K562 (cell line): ENCODE results near the gene TRANK1. TPM values are rescaled to one million over a fixed set of nuclear protein-coding genes. Genes with fewer than 3 reads are reported as not detected.

Experiments used
- ADNP ChIP-seq: fragments of 200-800 bp; sonication (Bioruptor generic); IDR thresholded peaks from 2 replicates; pipeline ENCODE4 v1.6.1; 2016; ENCODE audit warnings: missing genetic modification characterization, missing compliant biosample characterization
- ARID1B ChIP-seq: fragments of 450-650 bp; IDR thresholded peaks from 2 replicates; pipeline ENCODE4 v1.6.1; 2016; ENCODE audit warnings: antibody characterized with exemption, mild to moderate bottlenecking, inconsistent platforms
- ARID2 ChIP-seq: fragments of 450-650 bp; IDR thresholded peaks from 2 replicates; pipeline ENCODE4 v1.6.1; 2017; ENCODE audit warnings: antibody characterized with exemption, mild to moderate bottlenecking
- CSDE1 ChIP-seq, 2 experiments: fragments of 450-650 bp; IDR thresholded peaks; 2 replicates each; pipeline ENCODE4 v1.6.1; 2016; ENCODE audit warnings: mild to moderate bottlenecking in 1 of 2
- GTF2F1 ChIP-seq: IDR thresholded peaks from 2 replicates; pipeline ENCODE4 v1.6.1; 2011; ENCODE audit warnings: low read depth, low read length, improper control_type of control experiment
- HCFC1 ChIP-seq: IDR thresholded peaks from 2 replicates; pipeline ENCODE4 v1.6.1; 2012; ENCODE audit warnings: low read depth, low read length, improper control_type of control experiment
- JUN ChIP-seq, 2 experiments: sonication (generic) in 1 of 2; formaldehyde crosslinking in 1 of 2; IDR thresholded peaks; 2 replicates each; pipeline versions ENCODE4 v1.6.1 to v1.8.0; 2012 to 2022; ENCODE audit warnings: borderline replicate concordance in 2 of 2, mild to moderate bottlenecking in 2 of 2, improper control_type of control experiment in 1 of 2, low read depth in 1 of 2, low read length in 1 of 2, missing genetic modification reagents in 1 of 2
- NCOA6 ChIP-seq: fragments of 450-650 bp; IDR thresholded peaks from 2 replicates; pipeline ENCODE4 v1.6.1; 2017; ENCODE audit warnings: mild to moderate bottlenecking
- NUFIP1 ChIP-seq: fragments of 450-650 bp; IDR thresholded peaks from 2 replicates; pipeline ENCODE4 v1.6.1; 2018; ENCODE audit not compliant: partially characterized antibody
- POLR3G ChIP-seq: IDR thresholded peaks from 2 replicates; pipeline ENCODE4 v1.6.1; 2011; ENCODE audit not compliant: insufficient read length, insufficient replicate concordance; ENCODE audit errors: extremely low read depth
- PRPF4 ChIP-seq: fragments of 200-400 bp; formaldehyde crosslinking; IDR thresholded peaks from one replicate; pipeline ENCODE4 v1.6.1; 2017; ENCODE audit warnings: low read length, low read depth, mild to moderate bottlenecking; ENCODE audit not compliant: insufficient read depth, poor library complexity, severe bottlenecking
- RB1 ChIP-seq: fragments of 450-650 bp; IDR thresholded peaks from 2 replicates; pipeline ENCODE4 v1.6.1; 2017; ENCODE audit warnings: low read depth, mild to moderate bottlenecking
- RNF219 ChIP-seq: fragments of 250-450 bp; sonication (Bioruptor Pico); IDR thresholded peaks from 2 replicates; pipeline ENCODE4 v1.5.0; 2022; ENCODE audit warnings: mild to moderate bottlenecking
- SETDB1 ChIP-seq: IDR thresholded peaks from one replicate; pipeline ENCODE4 v1.6.1; 2012; ENCODE audit warnings: low read length, control low read depth, inconsistent platforms
- SMARCB1 ChIP-seq: IDR thresholded peaks from 2 replicates; pipeline ENCODE4 v1.6.1; 2011; ENCODE audit warnings: improper control_type of control experiment, low read depth; ENCODE audit not compliant: insufficient read length
- SMARCE1 ChIP-seq: fragments of 450-650 bp; IDR thresholded peaks from 2 replicates; pipeline ENCODE4 v1.7.1; 2016; ENCODE audit warnings: mild to moderate bottlenecking
- STAT5B ChIP-seq: fragments of 250-450 bp; sonication (Bioruptor Pico); IDR thresholded peaks from 2 replicates; pipeline ENCODE4 v1.8.0; 2021; ENCODE audit warnings: mild to moderate bottlenecking, inconsistent platforms
- ZFX ChIP-seq: sonication (generic); formaldehyde crosslinking; IDR thresholded peaks from 2 replicates; pipeline ENCODE4 v1.8.0; 2022; ENCODE audit warnings: mild to moderate bottlenecking, missing genetic modification reagents, moderate library complexity
- ZNF282 ChIP-seq: sonication (generic); formaldehyde crosslinking; IDR thresholded peaks from 2 replicates; pipeline ENCODE4 v1.8.1; 2023; ENCODE audit warnings: missing genetic modification reagents
- polyA plus RNA-seq, 8 experiments: library from polyadenylated mRNA; depleted of rRNA in 4 of 8; stranded (reverse) in 5 of 8; unstranded in 3 of 8; fragments of >200 nt; fragmentation: Nextera tagmentation in 2 of 8; fragmentation: Illumina TruSeq in 1 of 8; extraction: Ambion mirVana in 2 of 8; extraction: Trizol in 1 of 8; gene quantifications; 2 replicates each; pipeline versions ENCODE4 v1.2.1 to v1.2.3, GENCODE V29; 2011 to 2014; ENCODE audit warnings: inconsistent platforms in 1 of 8, missing spikeins in 1 of 8
- total RNA-seq, 7 experiments: library from RNA; depleted of rRNA in 6 of 7; stranded (reverse); fragments of >200 nt in 6 of 7; fragmentation: Illumina TruSeq in 2 of 7; extraction: Trizol in 2 of 7; gene quantifications; 2 replicates each; pipeline versions ENCODE4 v1.2.1 to v1.2.3, GENCODE V29; 2011 to 2021; ENCODE audit warnings: low replicate concordance in 1 of 7
- TF ChIP-seq, protein P1 (sequence below): fragments of 250-450 bp; sonication (Bioruptor Pico); IDR thresholded peaks from 2 replicates; pipeline ENCODE4 v1.9.0; 2021; ENCODE audit warnings: mild to moderate bottlenecking
- TF ChIP-seq, protein P2 (sequence below), 2 experiments: fragments of 450-650 bp; conservative IDR thresholded peaks; 2 replicates each; pipeline ENCODE4 v1.6.1; 2017; ENCODE audit warnings: mild to moderate bottlenecking in 2 of 2, moderate library complexity in 2 of 2
- TF ChIP-seq, protein P3 (sequence below): fragments of 450-650 bp; formaldehyde crosslinking; conservative IDR thresholded peaks from 2 replicates; pipeline ENCODE4 v1.4.0; 2022; ENCODE audit warnings: mild to moderate bottlenecking, missing genetic modification characterization

TRANK1 gene
- total and polyA plus RNA-seq, 9 of the 15 experiments (the other 6 are each of a cell fraction or from before 2014, with no cell fraction given) = 0.41 to 5.3 (median 2.1) TPM

DNA sequence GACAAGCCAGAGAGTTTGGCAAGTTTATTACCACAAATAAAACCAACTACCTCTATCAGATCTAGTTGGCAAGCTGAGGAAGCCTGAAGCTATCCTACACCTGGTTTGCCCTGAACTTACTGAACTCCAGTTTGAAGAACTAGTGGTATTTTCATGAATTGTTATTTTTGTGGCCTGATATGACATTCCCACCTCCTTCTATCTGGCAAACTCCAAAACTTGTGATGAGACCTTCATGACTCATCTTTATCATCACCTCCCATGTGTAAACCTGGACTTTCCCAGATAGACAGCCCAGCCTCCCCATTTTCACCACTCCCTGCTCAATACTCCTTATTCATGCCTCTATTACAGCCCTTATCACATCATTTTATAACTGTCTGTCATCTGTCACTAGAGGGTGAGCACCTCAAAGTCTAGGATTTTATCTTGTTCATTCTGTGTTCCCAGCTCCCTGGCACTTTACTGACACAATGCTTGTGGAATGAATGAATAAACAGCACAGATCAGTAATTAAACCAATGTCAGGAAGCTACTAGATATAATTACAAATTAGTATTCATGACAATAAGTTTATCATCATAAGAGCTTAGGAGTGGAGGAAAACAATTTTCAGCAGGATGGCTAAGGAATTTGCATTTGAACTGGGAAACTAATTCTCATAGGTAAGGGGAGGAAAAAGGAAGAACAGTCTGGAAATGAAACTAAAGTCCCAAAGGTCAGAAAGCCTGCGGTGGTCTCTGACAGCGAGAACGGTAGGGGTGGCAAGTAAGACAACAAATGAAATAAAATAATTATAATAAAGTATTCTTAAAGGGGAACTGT, 13.2 kb upstream of the TRANK1 start (continued):
- TF ChIP-seq ADNP (tag) = no peak; the same call in none of the 2 replicates
- TF ChIP-seq, protein P1, sequence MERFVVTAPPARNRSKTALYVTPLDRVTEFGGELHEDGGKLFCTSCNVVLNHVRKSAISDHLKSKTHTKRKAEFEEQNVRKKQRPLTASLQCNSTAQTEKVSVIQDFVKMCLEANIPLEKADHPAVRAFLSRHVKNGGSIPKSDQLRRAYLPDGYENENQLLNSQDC (CRISPR knock-in tag) = no peak
- no peak for TF ChIP-seq HCFC1
- TF ChIP-seq GTF2F1 = no peak
- TF ChIP-seq SETDB1 = no peak
- peak; percentile 99 for TF ChIP-seq JUN (IDR thresholded peaks at IDR 0.05; ENCODE audit: borderline replicate concordance, low read depth, low read length)
- no peak for TF ChIP-seq JUN (CRISPR knock-in tag; IDR thresholded peaks at IDR 0.05; ENCODE audit: borderline replicate concordance)
- TF ChIP-seq SMARCE1 = peak; percentile 100
- peak in 1 of 2 experiments; percentile 73; a peak in 1 of 4 replicates for TF ChIP-seq CSDE1 (IDR thresholded peaks at IDR 0.05)
- no peak for TF ChIP-seq NUFIP1
- no peak for TF ChIP-seq STAT5B (CRISPR knock-in tag)
- peak; percentile 41; the same call in 1 of the 2 replicates for TF ChIP-seq NCOA6
- TF ChIP-seq, protein P2, sequence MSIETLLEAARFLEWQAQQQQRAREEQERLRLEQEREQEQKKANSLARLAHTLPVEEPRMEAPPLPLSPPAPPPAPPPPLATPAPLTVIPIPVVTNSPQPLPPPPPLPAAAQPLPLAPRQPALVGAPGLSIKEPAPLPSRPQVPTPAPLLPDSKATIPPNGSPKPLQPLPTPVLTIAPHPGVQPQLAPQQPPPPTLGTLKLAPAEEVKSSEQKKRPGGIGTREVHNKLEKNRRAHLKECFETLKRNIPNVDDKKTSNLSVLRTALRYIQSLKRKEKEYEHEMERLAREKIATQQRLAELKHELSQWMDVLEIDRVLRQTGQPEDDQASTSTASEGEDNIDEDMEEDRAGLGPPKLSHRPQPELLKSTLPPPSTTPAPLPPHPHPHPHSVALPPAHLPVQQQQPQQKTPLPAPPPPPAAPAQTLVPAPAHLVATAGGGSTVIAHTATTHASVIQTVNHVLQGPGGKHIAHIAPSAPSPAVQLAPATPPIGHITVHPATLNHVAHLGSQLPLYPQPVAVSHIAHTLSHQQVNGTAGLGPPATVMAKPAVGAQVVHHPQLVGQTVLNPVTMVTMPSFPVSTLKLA (conservative IDR thresholded peaks at IDR 0.05) = peak; percentile 42 to 77; a peak in 3 of 4 replicates
- no peak for TF ChIP-seq ARID2
- no peak for TF ChIP-seq PRPF4
- no peak for TF ChIP-seq RNF219 (CRISPR knock-in tag)
- no peak; the same call in 1 of the 2 replicates for TF ChIP-seq RB1
- no peak for TF ChIP-seq ZFX (CRISPR knock-in tag)
- no peak for TF ChIP-seq POLR3G
- TF ChIP-seq SMARCB1 = peak; percentile 97
- no peak for TF ChIP-seq ZNF282 (CRISPR knock-in tag)
- TF ChIP-seq ARID1B = peak; percentile 100
- TF ChIP-seq, protein P3, sequence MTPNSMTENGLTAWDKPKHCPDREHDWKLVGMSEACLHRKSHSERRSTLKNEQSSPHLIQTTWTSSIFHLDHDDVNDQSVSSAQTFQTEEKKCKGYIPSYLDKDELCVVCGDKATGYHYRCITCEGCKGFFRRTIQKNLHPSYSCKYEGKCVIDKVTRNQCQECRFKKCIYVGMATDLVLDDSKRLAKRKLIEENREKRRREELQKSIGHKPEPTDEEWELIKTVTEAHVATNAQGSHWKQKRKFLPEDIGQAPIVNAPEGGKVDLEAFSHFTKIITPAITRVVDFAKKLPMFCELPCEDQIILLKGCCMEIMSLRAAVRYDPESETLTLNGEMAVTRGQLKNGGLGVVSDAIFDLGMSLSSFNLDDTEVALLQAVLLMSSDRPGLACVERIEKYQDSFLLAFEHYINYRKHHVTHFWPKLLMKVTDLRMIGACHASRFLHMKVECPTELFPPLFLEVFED (CRISPR knock-in tag) = peak; percentile 93
